Natural killer cell (primary cell): ENCODE measurements around the gene SMARCD3. TPM values are rescaled to one million over a fixed set of nuclear protein-coding genes. Genes with fewer than 3 reads are reported as not detected.

Experiments used
- ATAC-seq, 3 donors: fragments of 150-1000 bp in 2 of 3; fragments of 200-7000 bp in 1 of 3; cut with Tn5 transposase; 1 replicate in 1 of 3; 2 replicates in 2 of 3; pipeline ENCODE4 v1.10.0; 2021; ENCODE audit warnings: mild to moderate bottlenecking in 2 of 3, moderate library complexity in 2 of 3
- DNase-seq, 2 donors: peaks; one replicate each; pipeline versions ENCODE4 v3.0.0 to v3.0.0-alpha.2; 2013 to 2021; ENCODE audit warnings: mixed read lengths in 1 of 2
- H3K27ac ChIP-seq: one replicate; pipeline ENCODE4 v1.5.1; 2013; ENCODE audit warnings: mild to moderate bottlenecking, low read length
- H3K27me3 ChIP-seq: one replicate; pipeline ENCODE4 v1.6.1; 2013; ENCODE audit warnings: low read length; ENCODE audit not compliant: control insufficient read depth, insufficient read depth
- H3K36me3 ChIP-seq: one replicate; pipeline ENCODE4 v1.6.1; 2013; ENCODE audit warnings: low read length; ENCODE audit not compliant: control insufficient read depth, insufficient read depth
- H3K4me1 ChIP-seq: one replicate; pipeline ENCODE4 v1.6.1; 2013; ENCODE audit warnings: low read length; ENCODE audit not compliant: control insufficient read depth, insufficient read depth
- H3K4me3 ChIP-seq: one replicate; pipeline ENCODE4 v1.5.1; 2013; ENCODE audit warnings: low read length
- H3K9me3 ChIP-seq: one replicate; pipeline ENCODE4 v1.6.1; 2013; ENCODE audit warnings: low read length; ENCODE audit not compliant: control insufficient read depth, insufficient read depth
- H3K27ac Mint-ChIP-seq, 2 donors: one replicate each; pipeline ENCODE4 v1.8.0; 2022; ENCODE audit warnings: mild to moderate bottlenecking in 2 of 2, mixed read lengths in 2 of 2, moderate library complexity in 1 of 2
- H3K27me3 Mint-ChIP-seq, 2 donors: one replicate each; pipeline ENCODE4 v1.8.0; 2022; ENCODE audit warnings: low read depth in 2 of 2, mixed read lengths in 2 of 2
- H3K36me3 Mint-ChIP-seq: one replicate; pipeline ENCODE4 v1.8.0; 2022; ENCODE audit warnings: mixed read lengths
- H3K4me1 Mint-ChIP-seq, 2 donors: one replicate each; pipeline ENCODE4 v1.8.0; 2022; ENCODE audit warnings: mixed read lengths in 2 of 2
- H3K4me3 Mint-ChIP-seq: one replicate; pipeline ENCODE4 v1.8.0; 2022; ENCODE audit warnings: mild to moderate bottlenecking, moderate library complexity, mixed read lengths
- H3K9me3 Mint-ChIP-seq, 2 donors: one replicate each; pipeline ENCODE4 v1.8.0; 2022; ENCODE audit warnings: mixed read lengths in 2 of 2
- CTCF ChIP-seq: fragments of 200-600 bp; IDR thresholded peaks from one replicate; pipeline ENCODE4 v1.8.0; 2022; ENCODE audit warnings: antibody characterized with exemption
- WGBS: methylation state at CpG from one replicate; pipeline ENCODE4 v1.1.7; 2013; ENCODE audit warnings: missing lambda C conversion rate; ENCODE audit not compliant: insufficient coverage; 5-methylcytosine and 5-hydroxymethylcytosine counted together
- intact Hi-C: fragments of 100-400 bp; cut with micrococcal nuclease; formaldehyde crosslinking; loops from one replicate; pipeline ENCODE4 v1.14.2; 2022
- total RNA-seq, 4 donors: library from RNA; stranded (reverse); fragments of 120-200 nt in 1 of 4; gene quantifications; one replicate each; pipeline versions ENCODE4 v1.2.3 to v1.2.4, GENCODE V29; 2013 to 2022

The SMARCD3 gene
- total RNA-seq, 3 donors from 2014 or later (not counting 1 experiment from before 2014, with no cell fraction given), result 3.1 to 8.7 (median 6.5) TPM

- 92% methylated on average over 5 of the region's 5 CpGs for WGBS
- Mint-ChIP-seq H3K9me3 (no peaks in the 10 kb centered on the region), H3K27me3 (no peaks in the 10 kb centered on the region), H3K36me3 (no peaks in the 10 kb centered on the region), H3K27ac (no peak overlapping the region), H3K4me3 (no peak overlapping the region), H3K4me1 (peaks cover 4% of the 10 kb centered on the region in 2 donors)
- Histone ChIP-seq H3K9me3 (no peaks in the 10 kb centered on the region), H3K36me3 (peaks cover 42% of the 10 kb centered on the region), H3K27ac (no peak overlapping the region), H3K27me3 (no peaks in the 10 kb centered on the region), H3K4me1 (peaks cover 6% of the 10 kb centered on the region), H3K4me3 (no peak overlapping the region)
- intact Hi-C loops, result no loop called here
- no peak for TF ChIP-seq CTCF
- no peak for ATAC-seq
- DNase-seq, result no peak
These were observed 35.9 kb downstream of the SMARCD3 start for GRCh38 chr7:151212626-151213025.

DNA sequence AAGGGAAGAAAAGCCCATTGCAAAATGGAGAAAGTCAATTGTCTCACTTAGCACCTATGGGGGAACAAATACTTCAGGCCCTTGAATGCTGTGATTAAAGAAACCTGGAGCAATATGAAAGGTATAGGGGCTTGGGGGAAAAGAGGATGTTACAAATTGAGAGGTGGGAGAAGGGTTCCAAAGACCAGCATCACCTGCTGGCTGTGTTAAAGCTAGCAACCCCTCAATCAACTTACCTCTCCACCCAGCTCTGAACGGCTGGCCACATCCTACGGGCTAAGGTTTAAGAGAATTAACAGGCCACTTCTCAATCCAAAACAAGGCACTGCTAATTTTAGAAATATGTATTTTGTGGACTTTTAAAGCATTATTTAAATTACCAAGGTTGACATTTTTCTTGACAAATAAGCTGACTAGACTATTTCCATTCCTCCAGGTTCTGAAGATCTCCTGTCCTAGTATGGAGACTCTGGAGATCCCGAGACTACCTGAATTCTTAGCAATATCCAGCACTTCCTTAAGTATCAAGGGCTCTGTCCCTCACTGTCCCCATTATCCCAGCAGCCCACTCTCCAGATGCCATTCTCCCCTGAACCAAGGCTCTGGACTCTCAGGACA is 37.2 kb downstream of the SMARCD3 start:
- Histone ChIP-seq H3K4me3 (no peak overlapping the region), H3K27me3 (no peaks in the 10 kb centered on the region), H3K4me1 (peaks cover 19% of the 10 kb centered on the region), H3K9me3 (no peaks in the 10 kb centered on the region), H3K27ac (no peak overlapping the region), H3K36me3 (peaks cover 31% of the 10 kb centered on the region)
- WGBS, result 100% methylated on average over 1 of the region's 3 CpGs
- ATAC-seq, result no peak
- Mint-ChIP-seq H3K4me3 (no peak overlapping the region), H3K27me3 (no peaks in the 10 kb centered on the region), H3K36me3 (no peaks in the 10 kb centered on the region), H3K4me1 (peaks cover 17 to 18% of the 10 kb centered on the region in 2 donors), H3K9me3 (no peaks in the 10 kb centered on the region), H3K27ac (no peak overlapping the region)
- intact Hi-C loops, result no loop called here
- no peak for TF ChIP-seq CTCF
- no peak for DNase-seq

- 95% methylated on average over 16 of the region's 17 CpGs for WGBS
- H3K27ac ChIP-seq, result no peak within 1 kb of the TSS
- H3K4me1 ChIP-seq, result peaks cover 24% of the 10 kb centered on the region
- no peaks in the 10 kb centered on the region for H3K9me3 ChIP-seq
- H3K4me3 ChIP-seq, result no peak within 1 kb of the TSS
- ATAC-seq (no peak), DNase-seq (no peak)
- peaks cover 22% of the 10 kb centered on the region in 2 donors for H3K4me1 Mint-ChIP-seq
- H3K27me3 Mint-ChIP-seq, result peaks cover 0 to 2% of the 10 kb centered on the region in 2 donors
- no peak for TF ChIP-seq CTCF
- H3K4me3 Mint-ChIP-seq, result no peak within 1 kb of the TSS
- H3K27me3 ChIP-seq, result no peaks in the 10 kb centered on the region
- no peaks in the 10 kb centered on the region for H3K36me3 Mint-ChIP-seq
- no peak within 1 kb of the TSS for H3K27ac Mint-ChIP-seq
- H3K9me3 Mint-ChIP-seq, result no peaks in the 10 kb centered on the region
- intact Hi-C loops, result no loop called here
- peaks cover 21% of the 10 kb centered on the region for H3K36me3 ChIP-seq
These were observed 38.2 kb downstream of the SMARCD3 start, which contains the start of gene H2BK1 for GRCh38 chr7:151210087-151210854. Gene H2BK1 (minus strand): TSS chr7:151210488. CDS start chr7:151210318, 170 bp downstream.
